SU-DHL-6 (cell line): ENCODE data around the gene SH3GLB2.

Source experiments
- EZH2phosphoT487 ChIP-seq: fragments of 200-600 bp; sonication (generic), shearing (Covaris generic); conservative IDR thresholded peaks from 2 replicates; pipeline ENCODE4 v1.6.1; 2018; ENCODE audit warnings: mild to moderate bottlenecking, antibody characterized with exemption, low read length, moderate library complexity, mixed read lengths
- TF ChIP-seq, protein P1 (sequence below): fragments of 200-600 bp; sonication (generic); IDR thresholded peaks from one replicate; pipeline ENCODE4 v1.5.1; 2017; ENCODE audit warnings: antibody characterized with exemption, mild to moderate bottlenecking, low read length, moderate library complexity; ENCODE audit not compliant: insufficient read depth, poor library complexity, severe bottlenecking

DNA sequence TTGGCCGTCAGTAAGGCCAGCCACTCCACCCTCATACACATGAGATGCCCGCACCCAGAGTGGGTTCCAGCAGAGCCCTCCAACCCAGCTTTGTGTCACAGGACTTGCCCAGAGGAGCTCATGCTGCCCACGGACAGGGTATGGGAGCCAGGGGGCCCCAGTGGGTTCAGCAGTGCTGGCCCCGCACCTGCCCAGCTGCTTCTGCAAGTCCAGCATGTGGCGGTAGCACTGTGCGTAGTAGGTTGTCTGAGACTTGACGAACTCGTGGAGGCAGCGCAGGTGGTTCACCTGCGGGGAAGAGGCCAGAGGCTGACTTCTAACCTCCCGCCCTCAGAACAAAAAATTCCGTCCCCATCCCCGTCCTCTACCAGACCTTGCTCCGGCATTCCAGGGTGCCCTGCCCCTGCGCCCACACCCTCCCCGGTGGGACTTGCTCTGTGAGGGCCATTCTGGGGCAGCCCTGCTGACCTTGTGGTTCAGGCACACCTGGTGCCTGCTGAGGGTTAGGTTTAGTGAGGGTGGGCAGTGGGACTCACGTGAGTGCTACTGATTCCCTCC lies 18.5 kb downstream of the SH3GLB2 start:
- TF ChIP-seq, protein P1, sequence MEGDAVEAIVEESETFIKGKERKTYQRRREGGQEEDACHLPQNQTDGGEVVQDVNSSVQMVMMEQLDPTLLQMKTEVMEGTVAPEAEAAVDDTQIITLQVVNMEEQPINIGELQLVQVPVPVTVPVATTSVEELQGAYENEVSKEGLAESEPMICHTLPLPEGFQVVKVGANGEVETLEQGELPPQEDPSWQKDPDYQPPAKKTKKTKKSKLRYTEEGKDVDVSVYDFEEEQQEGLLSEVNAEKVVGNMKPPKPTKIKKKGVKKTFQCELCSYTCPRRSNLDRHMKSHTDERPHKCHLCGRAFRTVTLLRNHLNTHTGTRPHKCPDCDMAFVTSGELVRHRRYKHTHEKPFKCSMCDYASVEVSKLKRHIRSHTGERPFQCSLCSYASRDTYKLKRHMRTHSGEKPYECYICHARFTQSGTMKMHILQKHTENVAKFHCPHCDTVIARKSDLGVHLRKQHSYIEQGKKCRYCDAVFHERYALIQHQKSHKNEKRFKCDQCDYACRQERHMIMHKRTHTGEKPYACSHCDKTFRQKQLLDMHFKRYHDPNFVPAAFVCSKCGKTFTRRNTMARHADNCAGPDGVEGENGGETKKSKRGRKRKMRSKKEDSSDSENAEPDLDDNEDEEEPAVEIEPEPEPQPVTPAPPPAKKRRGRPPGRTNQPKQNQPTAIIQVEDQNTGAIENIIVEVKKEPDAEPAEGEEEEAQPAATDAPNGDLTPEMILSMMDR = no peak
- no peak for TF ChIP-seq EZH2phosphoT487
